Stimulated activated naive B cell treated with anti-CD40 and anti-IgM and Interleukin-4, amounts not matched to agents 10 μg/mL and 1 μg/mL and 100 μg/mL, for 72 hours (primary cell): ENCODE results near the gene PSMD9.

Experiments used
- ATAC-seq, 2 donors: fragments of 150-1000 bp; cut with Tn5 transposase; replicated peaks; 2 replicates each; pipeline ENCODE4 v1.10.0; 2021; ENCODE audit warnings: moderate library complexity in 1 of 2
- DNase-seq: peaks from one replicate; pipeline ENCODE4 v3.0.0; 2021
- H3K27ac Mint-ChIP-seq: one replicate; pipeline ENCODE4 v1.8.0; 2022; ENCODE audit warnings: mild to moderate bottlenecking, mixed read lengths
- H3K27me3 Mint-ChIP-seq, 2 donors: one replicate each; pipeline ENCODE4 v1.8.0; 2022; ENCODE audit warnings: mixed read lengths in 2 of 2
- H3K36me3 Mint-ChIP-seq, 2 donors: one replicate each; pipeline ENCODE4 v1.8.0; 2022; ENCODE audit warnings: mixed read lengths in 2 of 2, mild to moderate bottlenecking in 1 of 2
- H3K4me1 Mint-ChIP-seq, 2 donors: one replicate each; pipeline ENCODE4 v1.8.0; 2022; ENCODE audit warnings: mixed read lengths in 2 of 2, mild to moderate bottlenecking in 1 of 2
- H3K4me3 Mint-ChIP-seq, 2 donors: one replicate each; pipeline ENCODE4 v1.8.0; 2022; ENCODE audit warnings: mild to moderate bottlenecking in 2 of 2, mixed read lengths in 2 of 2, moderate library complexity in 1 of 2
- H3K9me3 Mint-ChIP-seq, 2 donors: one replicate each; pipeline ENCODE4 v1.8.0; 2022; ENCODE audit warnings: mixed read lengths in 2 of 2, mild to moderate bottlenecking in 1 of 2

The PSMD9 gene

DNA sequence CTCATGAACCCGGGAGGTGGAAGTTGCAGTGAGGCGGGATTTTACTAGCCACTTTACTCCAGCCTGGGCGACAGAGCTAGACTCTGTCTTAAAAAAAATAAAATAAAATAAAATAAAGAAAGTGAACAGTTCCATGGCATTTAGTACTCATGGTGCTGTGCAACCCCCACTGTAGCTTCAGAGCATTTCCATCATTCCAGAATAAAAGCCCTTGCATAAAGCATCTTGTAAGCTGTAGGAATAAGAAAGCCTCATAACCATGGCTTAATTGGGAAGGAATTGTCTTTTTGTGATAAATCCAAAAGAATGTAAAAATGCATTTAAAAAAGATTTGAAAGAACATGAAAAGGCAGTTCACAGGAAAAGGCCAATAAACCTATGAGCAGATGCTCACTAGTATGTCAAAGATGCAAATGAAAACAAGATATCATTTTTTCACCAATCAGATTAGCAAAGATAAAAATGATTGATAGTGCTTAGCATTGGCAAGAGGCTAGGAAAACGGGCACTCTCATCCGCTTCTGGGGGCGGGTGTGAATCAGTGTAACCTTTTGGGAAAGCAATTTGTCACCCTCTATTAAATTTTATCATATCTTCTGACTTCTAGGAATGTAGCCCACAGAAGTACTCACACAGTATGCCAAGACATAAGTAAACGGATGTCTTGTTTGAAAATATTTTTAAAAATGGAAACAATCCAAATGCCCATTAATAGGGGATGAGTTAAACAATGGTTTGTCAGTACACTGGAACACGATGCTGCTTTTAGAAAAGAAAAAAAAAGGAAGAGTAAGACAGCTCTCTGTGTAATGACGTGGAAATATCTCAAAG, 76.4 kb downstream of the PSMD9 start:
- H3K4me3 Mint-ChIP-seq, result no peak overlapping the region
- DNase-seq (no peak), ATAC-seq (no peak)
- H3K4me1 Mint-ChIP-seq, result peaks cover 20 to 32% of the 10 kb centered on the region in 2 donors
- peak overlapping the region; percentile 67 for H3K27ac Mint-ChIP-seq
- H3K27me3 Mint-ChIP-seq, result no peaks in the 10 kb centered on the region
- peaks cover 3 to 5% of the 10 kb centered on the region in 2 donors for H3K36me3 Mint-ChIP-seq
- H3K9me3 Mint-ChIP-seq, result no peaks in the 10 kb centered on the region

DNA sequence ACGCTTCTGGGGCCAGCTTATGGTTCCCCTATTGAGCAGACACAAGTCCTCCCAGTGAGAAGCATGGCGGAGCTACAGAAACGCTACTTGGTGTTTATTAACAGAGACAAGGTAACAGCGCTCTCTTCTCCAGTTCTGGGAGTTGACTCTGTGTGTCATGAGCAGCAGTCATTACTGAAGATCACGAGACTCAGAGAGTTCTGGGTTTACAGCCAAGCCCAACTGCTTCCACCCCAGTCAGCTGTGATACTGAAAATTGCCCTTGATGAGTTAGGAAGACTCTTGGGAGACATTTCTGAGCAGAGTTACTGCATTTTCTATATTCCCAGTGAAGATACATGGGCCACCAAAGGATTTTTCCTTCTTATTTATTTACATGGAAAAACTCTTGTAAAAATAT, 78.4 kb downstream of the PSMD9 start:
- DNase-seq (no peak), ATAC-seq (no peak)
- no peaks in the 10 kb centered on the region for H3K27me3 Mint-ChIP-seq
- H3K27ac Mint-ChIP-seq, result no peak overlapping the region
- H3K4me3 Mint-ChIP-seq, result no peak overlapping the region
- H3K9me3 Mint-ChIP-seq, result peaks cover 0 to under 1% of the 10 kb centered on the region in 2 donors
- peaks cover 25 to 40% of the 10 kb centered on the region in 2 donors for H3K4me1 Mint-ChIP-seq
- H3K36me3 Mint-ChIP-seq, result peaks cover 6 to 10% of the 10 kb centered on the region in 2 donors
